Ishikawa (cell line): ENCODE measurements around the gene ANKRD44.

Experiments
- CEBPB ChIP-seq: IDR thresholded peaks from 2 replicates; pipeline ENCODE4 v1.6.1; 2012
- CREB1 ChIP-seq: IDR thresholded peaks from 2 replicates; pipeline ENCODE4 v1.6.1; 2012; ENCODE audit warnings: low read depth
- EGR1 ChIP-seq: IDR thresholded peaks from 2 replicates; pipeline ENCODE4 v1.6.1; 2012
- FOXM1 ChIP-seq: IDR thresholded peaks from 2 replicates; pipeline ENCODE4 v1.6.1; 2012; ENCODE audit warnings: low read depth, borderline replicate concordance
- MAX ChIP-seq: IDR thresholded peaks from 2 replicates; pipeline ENCODE4 v1.6.1; 2012
- NFIC ChIP-seq: IDR thresholded peaks from 2 replicates; pipeline ENCODE4 v1.6.1; 2012
- TAF1 ChIP-seq: IDR thresholded peaks from 2 replicates; pipeline ENCODE4 v1.6.1; 2012; ENCODE audit warnings: low read depth, mild to moderate bottlenecking
- USF1 ChIP-seq: IDR thresholded peaks from 2 replicates; pipeline ENCODE4 v1.6.1; 2012

GRCh38 chr2:197089655-197090054 lies 220.9 kb downstream of the ANKRD44 start:
- TF ChIP-seq CEBPB (no peak), FOXM1 (no peak), EGR1 (no peak), TAF1 (no peak), MAX (no peak), NFIC (no peak), CREB1 (no peak), USF1 (no peak)
